K562 (cell line): ENCODE data around the gene PLXDC1. TPM values are rescaled to one million over a fixed set of nuclear protein-coding genes. Genes with fewer than 3 reads are reported as not detected.

ENCODE experiments used
- ATAC-seq: fragments of 200-7000 bp; cut with Tn5 transposase; 3 replicates; pipeline ENCODE4 v1.9.1; 2020; ENCODE audit warnings: moderate library complexity
- BruUV-seq: library from RNA; stranded (reverse); fragments of 400-500 nt; replicated peaks from 2 replicates; lab custom pipeline; 2021; lab: Mats Ljungman, UMichigan
- CTCF ChIA-PET: fragments of 300-600 bp; formaldehyde crosslinking; extraction: SDS; loops from one replicate; lab custom pipeline; 2021; ENCODE audit warnings: low intra/inter-chr PET ratio; lab: Yijun Ruan, JAX
- POLR2A ChIA-PET: fragments of 300-600, 350-650 bp; sonication (Branson Sonifier 250); formaldehyde crosslinking; extraction: SDS; loops from one replicate; lab custom pipeline; 2021; ENCODE audit warnings: antibody characterized with exemption, inconsistent platforms; lab: Yijun Ruan, JAX
- DNase-seq, 4 experiments: peaks; one replicate each; pipeline versions ENCODE4 v3.0.0 to v3.0.0-alpha.2; 2011 to 2018; ENCODE audit warnings: low spot score in 3 of 4, mixed read lengths in 3 of 4; ENCODE audit errors: extremely low read depth in 1 of 4
- FAIRE-seq: peaks from 2 replicates; lab custom pipeline; 2011; peaks lifted over from hg19 to GRCh38; lab: Jason Lieb, UNC
- H2AFZ ChIP-seq: 2 replicates; pipeline ENCODE4 v1.6.0; 2011; ENCODE audit warnings: low read depth, low read length, control low read depth, inconsistent platforms
- H3K27ac ChIP-seq: fragments of 200-600 bp; 3 replicates; pipeline ENCODE4 v1.8.0; 2011; ENCODE audit warnings: low read depth, mild to moderate bottlenecking, control low read depth, inconsistent platforms, low read length, moderate library complexity, mixed read lengths; ENCODE audit errors: extremely low read depth
- H3K27me3 ChIP-seq, 2 experiments: fragments of 300-600 bp in 1 of 2; 2 replicates in 1 of 2; 3 replicates in 1 of 2; pipeline versions ENCODE4 v1.6.0 to v1.8.0; 2011; ENCODE audit warnings: inconsistent platforms in 2 of 2, low read length in 2 of 2, mild to moderate bottlenecking in 1 of 2, mixed read lengths in 1 of 2, moderate library complexity in 1 of 2; ENCODE audit not compliant: control insufficient read depth in 2 of 2, insufficient read depth in 2 of 2
- H3K36me3 ChIP-seq: fragments of 300-600 bp; 3 replicates; pipeline ENCODE4 v1.8.0; 2011; ENCODE audit warnings: mild to moderate bottlenecking, low read length, inconsistent platforms; ENCODE audit not compliant: control insufficient read depth, insufficient read depth
- H3K4me1 ChIP-seq, 2 experiments: fragments of 200-600 bp in 1 of 2; replicated peaks in 1 of 2; 2 replicates in 1 of 2; 3 replicates in 1 of 2; pipeline versions ENCODE4 v1.5.1 to v1.8.0; 2011; ENCODE audit warnings: inconsistent platforms in 2 of 2, low read length in 2 of 2, mild to moderate bottlenecking in 1 of 2, mixed read lengths in 1 of 2, moderate library complexity in 1 of 2; ENCODE audit not compliant: control insufficient read depth in 2 of 2, insufficient read depth in 2 of 2
- H3K4me2 ChIP-seq: 2 replicates; pipeline ENCODE4 v1.6.1; 2011; ENCODE audit warnings: low read length, control low read depth, inconsistent platforms, mixed read lengths; ENCODE audit not compliant: insufficient read depth
- H3K4me3 ChIP-seq: fragments of 200-600 bp; sonication (generic), shearing (Covaris generic); 2 replicates; pipeline ENCODE4 v1.5.1; 2016; ENCODE audit warnings: control low read depth, inconsistent platforms
- H3K79me2 ChIP-seq: fragments of 200-600 bp; 3 replicates; pipeline ENCODE4 v1.8.0; 2011; ENCODE audit warnings: low read length, inconsistent platforms; ENCODE audit not compliant: control insufficient read depth, insufficient read depth
- H3K9ac ChIP-seq, 2 experiments: 2 replicates each; pipeline versions ENCODE4 v1.6.0 to v1.6.1; 2011; ENCODE audit warnings: low read depth in 2 of 2, low read length in 2 of 2, control low read depth in 1 of 2, inconsistent platforms in 1 of 2, mild to moderate bottlenecking in 1 of 2, mixed read lengths in 1 of 2; ENCODE audit not compliant: insufficient read depth in 1 of 2
- H3K9me1 ChIP-seq: one replicate; pipeline ENCODE4 v1.6.0; 2011; ENCODE audit warnings: inconsistent platforms, mild to moderate bottlenecking, low read length, moderate library complexity; ENCODE audit not compliant: control insufficient read depth, insufficient read depth
- H3K9me3 ChIP-seq: replicated peaks from 2 replicates; pipeline ENCODE4 v1.5.1; 2011; ENCODE audit warnings: low read depth, low read length, inconsistent platforms; ENCODE audit not compliant: control insufficient read depth, insufficient read depth
- H4K20me1 ChIP-seq: replicated peaks from 2 replicates; pipeline ENCODE4 v1.6.1; 2011; ENCODE audit warnings: low read length, inconsistent platforms, mixed read lengths; ENCODE audit not compliant: control insufficient read depth, insufficient read depth
- DPF2 ChIP-seq: fragments of 450-650 bp; IDR thresholded peaks from 2 replicates; pipeline ENCODE4 v1.6.1; 2016
- GTF2B ChIP-seq: IDR thresholded peaks from 2 replicates; pipeline ENCODE4 v1.6.1; 2011; ENCODE audit not compliant: insufficient read length; ENCODE audit errors: extremely low read depth
- HEY1 ChIP-seq: fragments of 250-450 bp; sonication (Bioruptor Pico); IDR thresholded peaks from 2 replicates; pipeline ENCODE4 v1.5.0; 2020; ENCODE audit warnings: mild to moderate bottlenecking, moderate library complexity, borderline replicate concordance
- LARP7 ChIP-seq: fragments of 450-650 bp; IDR thresholded peaks from 2 replicates; pipeline ENCODE4 v1.6.1; 2016
- MTF1 ChIP-seq: fragments of 250-450 bp; sonication (Bioruptor Pico); IDR thresholded peaks from 2 replicates; pipeline ENCODE4 v1.9.0; 2021; ENCODE audit warnings: moderate library complexity, mild to moderate bottlenecking, inconsistent platforms, borderline replicate concordance
- SMARCE1 ChIP-seq: fragments of 450-650 bp; IDR thresholded peaks from 2 replicates; pipeline ENCODE4 v1.7.1; 2016; ENCODE audit warnings: mild to moderate bottlenecking
- SRF ChIP-seq, 2 experiments: fragments of 250-450, 450-650 bp in 1 of 2; sonication (Bioruptor Pico) in 1 of 2; sonication (generic) in 1 of 2; formaldehyde crosslinking; IDR thresholded peaks; 2 replicates each; pipeline versions ENCODE4 v1.5.0 to v1.5.1; 2020 to 2022; ENCODE audit warnings: mild to moderate bottlenecking in 1 of 2, missing genetic modification reagents in 1 of 2
- THRA ChIP-seq: fragments of 450-650 bp; IDR thresholded peaks from 2 replicates; pipeline ENCODE4 v1.6.1; 2017; ENCODE audit warnings: mild to moderate bottlenecking, moderate library complexity
- WGBS: fragments of 100-300 bp; shearing (Covaris generic); methylation state at CpG from one replicate; pipeline ENCODE4 v1.1.6; 2016; ENCODE audit warnings: low coverage, mixed read lengths; ENCODE audit not compliant: insufficient coverage; ENCODE audit errors: missing lambda C conversion rate; 5-methylcytosine and 5-hydroxymethylcytosine counted together
- in situ Hi-C: fragments of 300-500 bp; cut with MboI; formaldehyde crosslinking; loops from 4 replicates; pipeline ENCODE4 v1.15.0; 2018; ENCODE audit warnings: inconsistent platforms, mixed read lengths
- intact Hi-C: fragments of 100-400 bp; cut with micrococcal nuclease; formaldehyde crosslinking; loops from 2 replicates; pipeline ENCODE4 v1.14.2; 2022
- polyA plus RNA-seq, 8 experiments: library from polyadenylated mRNA; depleted of rRNA in 4 of 8; stranded (reverse) in 5 of 8; unstranded in 3 of 8; fragments of >200 nt; fragmentation: Nextera tagmentation in 2 of 8; fragmentation: Illumina TruSeq in 1 of 8; extraction: Ambion mirVana in 2 of 8; extraction: Trizol in 1 of 8; gene quantifications; 2 replicates each; pipeline versions ENCODE4 v1.2.1 to v1.2.3, GENCODE V29; 2011 to 2014; ENCODE audit warnings: inconsistent platforms in 1 of 8, missing spikeins in 1 of 8
- total RNA-seq, 7 experiments: library from RNA; depleted of rRNA in 6 of 7; stranded (reverse); fragments of >200 nt in 6 of 7; fragmentation: Illumina TruSeq in 2 of 7; extraction: Trizol in 2 of 7; gene quantifications; 2 replicates each; pipeline versions ENCODE4 v1.2.1 to v1.2.3, GENCODE V29; 2011 to 2021; ENCODE audit warnings: low replicate concordance in 1 of 7

The PLXDC1 gene
- total and polyA plus RNA-seq, 9 of the 15 experiments (the other 6 are each of a cell fraction or from before 2014, with no cell fraction given) = not detected

GRCh38 chr17:39069114-39069756 is 82.2 kb downstream of the PLXDC1 start (continued):
- no peak for TF ChIP-seq SRF (CRISPR knock-in tag; IDR thresholded peaks at IDR 0.05)

GRCh38 chr17:39064819-39065218 is 86.6 kb downstream of the PLXDC1 start:
- BruUV-seq = no TSS peak
- no peak for DNase-seq
- POLR2A ChIA-PET = interaction anchor here (0.6 to 0.7 kb wide), 2 partner anchors 19 to 106 kb away, joined by 3 to 4 read pairs; no protein-coding TSS in a partner anchor

More at GRCh38 chr17:39064819-39065218, 86.6 kb downstream of the PLXDC1 start:
- Histone ChIP-seq H3K4me3 (no peak overlapping the region), H3K9me1 (no peaks in the 10 kb centered on the region), H3K4me1 (no peaks in the 10 kb centered on the region; a peak in 1 of 5 replicates), H3K27ac (no peak overlapping the region), H3K27me3 (peaks cover 41 to 55% of the 10 kb centered on the region in 2 experiments; a peak in 4 of 5 replicates), H3K9ac (peak overlapping the region in 1 of 2 experiments; percentile 28; a peak in 1 of 4 replicates), H3K79me2 (no peaks in the 10 kb centered on the region), H3K9me3 (no peaks in the 10 kb centered on the region), H4K20me1 (no peaks in the 10 kb centered on the region), H3K4me2 (no peak overlapping the region), H2AFZ (no peak overlapping the region), H3K36me3 (no peaks in the 10 kb centered on the region)
- intact Hi-C loops = loop anchor here (5.0 to 10.0 kb wide), 2 partner anchors 80 to 87 kb away; partner anchors contain the start of gene PLXDC1
- no peak for TF ChIP-seq HEY1 (CRISPR knock-in tag)
- TF ChIP-seq DPF2 = no peak
- no peak for TF ChIP-seq THRA
- TF ChIP-seq LARP7 = no peak
- no peak for TF ChIP-seq MTF1 (CRISPR knock-in tag)
- no peak for TF ChIP-seq GTF2B
- no peak for TF ChIP-seq SMARCE1
- WGBS = 11% methylated on average over 5 of the region's 5 CpGs
- in situ Hi-C loops = no loop called here
- CTCF ChIA-PET = no interaction called here
- no peak for ATAC-seq
- FAIRE-seq = no peak
